ENCODE results near the gene B9D2. TPM values are rescaled to one million over a fixed set of nuclear protein-coding genes. Genes with fewer than 3 reads are reported as not detected.

B9D2 gene
- polyA plus RNA-seq, 1 donor from 2014 or later: 15.9 TPM

DNA sequence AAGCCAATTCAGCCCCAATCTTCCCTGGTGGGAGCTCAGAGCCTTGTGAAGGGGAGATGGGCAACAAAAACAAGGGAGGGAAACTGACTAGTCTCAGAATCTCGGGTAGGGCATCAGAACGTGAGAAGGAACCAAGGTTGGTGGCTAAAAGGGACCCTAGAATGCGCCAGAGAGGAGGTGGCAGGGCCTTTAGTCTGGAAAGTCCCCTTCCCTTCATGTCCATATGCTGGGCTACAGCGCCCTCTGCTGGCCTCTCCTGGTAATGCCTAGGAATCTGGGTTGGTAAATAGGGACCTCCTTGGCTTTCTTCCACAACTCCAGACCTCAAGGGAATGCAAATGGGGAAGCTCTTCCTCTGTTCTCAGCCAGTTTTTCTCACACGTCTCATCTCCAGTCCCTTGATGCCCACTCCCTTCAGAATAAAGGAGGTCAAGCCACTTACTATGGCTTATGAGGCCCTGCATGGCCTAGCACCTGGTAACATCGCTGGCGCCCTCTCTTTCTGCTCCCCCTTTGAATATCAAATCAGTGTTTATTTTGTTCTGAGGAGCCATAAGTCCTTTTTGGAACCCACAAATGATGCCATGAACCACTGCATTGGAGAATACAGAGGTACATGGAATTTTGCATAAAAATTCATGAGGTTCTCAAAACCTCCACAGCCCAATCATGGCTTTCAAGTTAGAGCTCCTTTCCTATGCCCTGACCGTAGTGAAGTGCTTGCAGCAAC lies 55.3 kb downstream of the B9D2 start:
- H3K27me3 ChIP-seq (ENCODE audit: insufficient read depth, low read depth, low read length): no peaks in the 10 kb centered on the region
- TF ChIP-seq RAD21 (conservative IDR thresholded peaks at IDR 0.05): peak; percentile 75
- TF ChIP-seq TAF1 (IDR thresholded peaks at IDR 0.05; ENCODE audit: low read depth): no peak
- peak; percentile 15 for TF ChIP-seq MXI1 (conservative IDR thresholded peaks at IDR 0.05; ENCODE audit: poor library complexity, severe bottlenecking)
- TF ChIP-seq, protein P1, sequence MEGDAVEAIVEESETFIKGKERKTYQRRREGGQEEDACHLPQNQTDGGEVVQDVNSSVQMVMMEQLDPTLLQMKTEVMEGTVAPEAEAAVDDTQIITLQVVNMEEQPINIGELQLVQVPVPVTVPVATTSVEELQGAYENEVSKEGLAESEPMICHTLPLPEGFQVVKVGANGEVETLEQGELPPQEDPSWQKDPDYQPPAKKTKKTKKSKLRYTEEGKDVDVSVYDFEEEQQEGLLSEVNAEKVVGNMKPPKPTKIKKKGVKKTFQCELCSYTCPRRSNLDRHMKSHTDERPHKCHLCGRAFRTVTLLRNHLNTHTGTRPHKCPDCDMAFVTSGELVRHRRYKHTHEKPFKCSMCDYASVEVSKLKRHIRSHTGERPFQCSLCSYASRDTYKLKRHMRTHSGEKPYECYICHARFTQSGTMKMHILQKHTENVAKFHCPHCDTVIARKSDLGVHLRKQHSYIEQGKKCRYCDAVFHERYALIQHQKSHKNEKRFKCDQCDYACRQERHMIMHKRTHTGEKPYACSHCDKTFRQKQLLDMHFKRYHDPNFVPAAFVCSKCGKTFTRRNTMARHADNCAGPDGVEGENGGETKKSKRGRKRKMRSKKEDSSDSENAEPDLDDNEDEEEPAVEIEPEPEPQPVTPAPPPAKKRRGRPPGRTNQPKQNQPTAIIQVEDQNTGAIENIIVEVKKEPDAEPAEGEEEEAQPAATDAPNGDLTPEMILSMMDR (IDR thresholded peaks at IDR 0.05; ENCODE audit: poor library complexity, severe bottlenecking): peak; percentile 90
- TF ChIP-seq POLR2AphosphoS5 (IDR thresholded peaks at IDR 0.05): no peak
- TF ChIP-seq SMC3 (conservative IDR thresholded peaks at IDR 0.05; ENCODE audit: poor library complexity): peak; percentile 73
- no peaks in the 10 kb centered on the region for H4K20me1 ChIP-seq (ENCODE audit: insufficient read depth)
- no peak overlapping the region for H3K4me2 ChIP-seq (ENCODE audit: low read length)
- peak overlapping the region; percentile 94 for H3K27ac ChIP-seq (ENCODE audit: low read length)
- no peaks in the 10 kb centered on the region for H3F3A ChIP-seq (ENCODE audit: insufficient read depth, low read length, poor library complexity, severe bottlenecking)
- H3K4me3 ChIP-seq (ENCODE audit: low read length): peak overlapping the region; percentile 79
- H3K79me2 ChIP-seq (replicated peaks; ENCODE audit: insufficient read depth, low read length): peaks cover 10% of the 10 kb centered on the region
- no peaks in the 10 kb centered on the region for H3K9me2 ChIP-seq (ENCODE audit: insufficient read depth, low read length)
- no peaks in the 10 kb centered on the region for H3K9me3 ChIP-seq (ENCODE audit: low read length)
- H3K9ac ChIP-seq (ENCODE audit: low read length): peak overlapping the region; percentile 90
- no peaks in the 10 kb centered on the region for H3K36me3 ChIP-seq (ENCODE audit: insufficient read depth, low read length)
- no peak overlapping the region for H2AFZ ChIP-seq (ENCODE audit: low read depth, low read length)

- no peak for TF ChIP-seq RAD21 (conservative IDR thresholded peaks at IDR 0.05)
- TF ChIP-seq, protein P1 (IDR thresholded peaks at IDR 0.05; ENCODE audit: poor library complexity, severe bottlenecking): no peak
- TF ChIP-seq TAF1 (IDR thresholded peaks at IDR 0.05; ENCODE audit: low read depth): no peak
- no peak for TF ChIP-seq POLR2AphosphoS5 (IDR thresholded peaks at IDR 0.05)
- TF ChIP-seq EZH2 (IDR thresholded peaks at IDR 0.05; ENCODE audit: borderline replicate concordance, insufficient read depth, low read length, poor library complexity, severe bottlenecking): no peak
- TF ChIP-seq MXI1 (conservative IDR thresholded peaks at IDR 0.05; ENCODE audit: poor library complexity, severe bottlenecking): no peak
- TF ChIP-seq, protein P2, sequence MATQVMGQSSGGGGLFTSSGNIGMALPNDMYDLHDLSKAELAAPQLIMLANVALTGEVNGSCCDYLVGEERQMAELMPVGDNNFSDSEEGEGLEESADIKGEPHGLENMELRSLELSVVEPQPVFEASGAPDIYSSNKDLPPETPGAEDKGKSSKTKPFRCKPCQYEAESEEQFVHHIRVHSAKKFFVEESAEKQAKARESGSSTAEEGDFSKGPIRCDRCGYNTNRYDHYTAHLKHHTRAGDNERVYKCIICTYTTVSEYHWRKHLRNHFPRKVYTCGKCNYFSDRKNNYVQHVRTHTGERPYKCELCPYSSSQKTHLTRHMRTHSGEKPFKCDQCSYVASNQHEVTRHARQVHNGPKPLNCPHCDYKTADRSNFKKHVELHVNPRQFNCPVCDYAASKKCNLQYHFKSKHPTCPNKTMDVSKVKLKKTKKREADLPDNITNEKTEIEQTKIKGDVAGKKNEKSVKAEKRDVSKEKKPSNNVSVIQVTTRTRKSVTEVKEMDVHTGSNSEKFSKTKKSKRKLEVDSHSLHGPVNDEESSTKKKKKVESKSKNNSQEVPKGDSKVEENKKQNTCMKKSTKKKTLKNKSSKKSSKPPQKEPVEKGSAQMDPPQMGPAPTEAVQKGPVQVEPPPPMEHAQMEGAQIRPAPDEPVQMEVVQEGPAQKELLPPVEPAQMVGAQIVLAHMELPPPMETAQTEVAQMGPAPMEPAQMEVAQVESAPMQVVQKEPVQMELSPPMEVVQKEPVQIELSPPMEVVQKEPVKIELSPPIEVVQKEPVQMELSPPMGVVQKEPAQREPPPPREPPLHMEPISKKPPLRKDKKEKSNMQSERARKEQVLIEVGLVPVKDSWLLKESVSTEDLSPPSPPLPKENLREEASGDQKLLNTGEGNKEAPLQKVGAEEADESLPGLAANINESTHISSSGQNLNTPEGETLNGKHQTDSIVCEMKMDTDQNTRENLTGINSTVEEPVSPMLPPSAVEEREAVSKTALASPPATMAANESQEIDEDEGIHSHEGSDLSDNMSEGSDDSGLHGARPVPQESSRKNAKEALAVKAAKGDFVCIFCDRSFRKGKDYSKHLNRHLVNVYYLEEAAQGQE (IDR thresholded peaks at IDR 0.05; ENCODE audit: borderline replicate concordance): no peak
- TF ChIP-seq EP300 (conservative IDR thresholded peaks at IDR 0.05; ENCODE audit: poor library complexity, severe bottlenecking): no peak
- TF ChIP-seq SMC3 (conservative IDR thresholded peaks at IDR 0.05; ENCODE audit: poor library complexity): no peak
- Histone ChIP-seq H4K20me1 (ENCODE audit: insufficient read depth) (no peaks in the 10 kb centered on the region), H3K27me3 (ENCODE audit: insufficient read depth, low read depth, low read length) (no peaks in the 10 kb centered on the region), H3K27ac (ENCODE audit: low read length) (peak overlapping the region; percentile 23), H3K9ac (ENCODE audit: low read length) (no peak overlapping the region), H3K9me2 (ENCODE audit: insufficient read depth, low read length) (no peaks in the 10 kb centered on the region), H3K36me3 (ENCODE audit: insufficient read depth, low read length) (no peaks in the 10 kb centered on the region), H3K4me3 (ENCODE audit: low read length) (no peak overlapping the region), H3K79me2 (replicated peaks; ENCODE audit: insufficient read depth, low read length) (peaks cover 10% of the 10 kb centered on the region), H3K9me3 (ENCODE audit: low read length) (no peaks in the 10 kb centered on the region), H3K4me2 (ENCODE audit: low read length) (no peak overlapping the region), H2AFZ (ENCODE audit: low read depth, low read length) (no peak overlapping the region), H3F3A (ENCODE audit: insufficient read depth, low read length, poor library complexity, severe bottlenecking) (no peaks in the 10 kb centered on the region)
Observed at GRCh38 chr19:41307954-41308449, 55.9 kb downstream of the B9D2 start.
